ENCODE results near the gene HELZ.

Gene HELZ

GRCh38 chr17:67171560-67171959 lies 73.4 kb downstream of the HELZ start:
- DNase-seq (ENCODE audit: low read depth): no peak
- H3K4me3 ChIP-seq (ENCODE audit: low read length): no peak overlapping the region
- TF ChIP-seq, protein P1, sequence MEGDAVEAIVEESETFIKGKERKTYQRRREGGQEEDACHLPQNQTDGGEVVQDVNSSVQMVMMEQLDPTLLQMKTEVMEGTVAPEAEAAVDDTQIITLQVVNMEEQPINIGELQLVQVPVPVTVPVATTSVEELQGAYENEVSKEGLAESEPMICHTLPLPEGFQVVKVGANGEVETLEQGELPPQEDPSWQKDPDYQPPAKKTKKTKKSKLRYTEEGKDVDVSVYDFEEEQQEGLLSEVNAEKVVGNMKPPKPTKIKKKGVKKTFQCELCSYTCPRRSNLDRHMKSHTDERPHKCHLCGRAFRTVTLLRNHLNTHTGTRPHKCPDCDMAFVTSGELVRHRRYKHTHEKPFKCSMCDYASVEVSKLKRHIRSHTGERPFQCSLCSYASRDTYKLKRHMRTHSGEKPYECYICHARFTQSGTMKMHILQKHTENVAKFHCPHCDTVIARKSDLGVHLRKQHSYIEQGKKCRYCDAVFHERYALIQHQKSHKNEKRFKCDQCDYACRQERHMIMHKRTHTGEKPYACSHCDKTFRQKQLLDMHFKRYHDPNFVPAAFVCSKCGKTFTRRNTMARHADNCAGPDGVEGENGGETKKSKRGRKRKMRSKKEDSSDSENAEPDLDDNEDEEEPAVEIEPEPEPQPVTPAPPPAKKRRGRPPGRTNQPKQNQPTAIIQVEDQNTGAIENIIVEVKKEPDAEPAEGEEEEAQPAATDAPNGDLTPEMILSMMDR (conservative IDR thresholded peaks at IDR 0.05; ENCODE audit: low read depth, low read length): no peak

GRCh38 chr17:67168496-67168895 lies 76.5 kb downstream of the HELZ start:
- H3K4me3 ChIP-seq (ENCODE audit: low read length): no peak overlapping the region
- DNase-seq (ENCODE audit: low read depth): no peak
- TF ChIP-seq, protein P1 (conservative IDR thresholded peaks at IDR 0.05; ENCODE audit: low read depth, low read length): no peak

DNA sequence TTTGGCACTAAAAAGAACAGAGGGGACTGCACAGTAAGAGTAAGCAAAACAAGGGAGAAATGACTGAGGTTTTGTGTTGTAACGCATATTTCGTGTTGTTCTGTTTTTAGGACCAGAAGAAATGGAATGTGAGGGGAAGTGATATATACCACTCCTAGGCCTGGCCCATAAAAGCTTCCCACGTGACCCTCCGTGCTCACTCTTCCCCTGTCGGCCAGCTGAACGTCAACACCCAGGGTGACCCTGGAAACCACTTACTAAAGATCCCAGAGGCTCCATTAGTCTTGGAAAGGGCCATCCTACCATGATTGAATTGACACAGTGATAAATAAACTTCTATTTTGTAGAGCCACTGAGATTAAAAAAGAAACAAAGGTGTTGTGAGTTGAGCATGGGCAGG lies 79.8 kb downstream of the HELZ start:
- TF ChIP-seq, protein P1 (conservative IDR thresholded peaks at IDR 0.05; ENCODE audit: low read depth, low read length): no peak
- DNase-seq (ENCODE audit: low read depth): no peak

GRCh38 chr17:67164302-67164701 lies 80.7 kb downstream of the HELZ start:
- H3K4me3 ChIP-seq (ENCODE audit: low read length): no peak overlapping the region
- no peak for DNase-seq (ENCODE audit: low read depth)

More for the DNA sequence above, 79.8 kb downstream of the HELZ start:
- H3K4me3 ChIP-seq (ENCODE audit: low read length): no peak overlapping the region

GRCh38 chr17:67162771-67163170 lies 82.2 kb downstream of the HELZ start:
- no peak overlapping the region for H3K4me3 ChIP-seq (ENCODE audit: low read length)
- no peak for DNase-seq (ENCODE audit: low read depth)
- TF ChIP-seq, protein P1 (conservative IDR thresholded peaks at IDR 0.05; ENCODE audit: low read depth, low read length): no peak

More at GRCh38 chr17:67164302-67164701, 80.7 kb downstream of the HELZ start:
- TF ChIP-seq, protein P1 (conservative IDR thresholded peaks at IDR 0.05; ENCODE audit: low read depth, low read length): no peak

DNA sequence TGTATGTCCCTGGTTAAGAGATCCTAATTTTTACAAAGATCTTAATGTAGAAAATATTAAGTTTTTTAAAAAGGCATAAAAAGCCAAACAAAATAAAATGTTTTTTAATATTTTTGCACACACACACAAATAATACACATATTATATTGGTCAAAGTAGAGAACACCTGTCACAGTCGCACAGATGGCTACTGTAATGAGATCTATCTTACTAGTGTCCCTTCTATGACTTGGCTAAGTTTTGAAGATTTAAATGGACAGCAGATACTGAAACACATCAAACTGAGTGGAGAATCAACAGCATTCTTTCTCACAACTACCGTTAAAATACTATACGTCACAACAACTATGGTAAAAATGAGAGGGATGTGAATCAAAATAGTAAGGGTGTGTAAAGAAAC lies 83.4 kb downstream of the HELZ start:
- TF ChIP-seq, protein P1 (conservative IDR thresholded peaks at IDR 0.05; ENCODE audit: low read depth, low read length): no peak
- no peak for DNase-seq (ENCODE audit: low read depth)
- no peak overlapping the region for H3K4me3 ChIP-seq (ENCODE audit: low read length)

DNA sequence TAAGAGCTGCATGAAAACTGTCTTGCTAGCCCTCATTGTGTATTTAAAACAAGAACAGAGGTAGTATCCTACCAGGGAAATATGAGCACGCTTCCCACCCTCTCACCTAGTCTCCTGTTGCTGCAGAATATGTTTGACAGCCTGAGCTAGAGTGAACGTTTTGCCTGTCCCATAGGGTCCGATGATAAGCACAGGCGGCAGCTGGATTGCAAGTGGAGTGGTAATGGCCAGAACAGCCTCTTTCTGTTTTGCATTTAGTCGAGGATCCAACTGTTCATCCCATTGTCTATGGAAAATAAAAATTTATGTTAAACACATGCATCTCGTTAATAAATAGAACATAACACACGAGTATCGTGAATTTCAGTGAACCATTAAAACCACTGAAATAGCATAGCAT lies 84.2 kb downstream of the HELZ start:
- DNase-seq (ENCODE audit: low read depth): no peak
- TF ChIP-seq, protein P1 (conservative IDR thresholded peaks at IDR 0.05; ENCODE audit: low read depth, low read length): no peak

More for the DNA sequence above, 84.2 kb downstream of the HELZ start:
- H3K4me3 ChIP-seq (ENCODE audit: low read length): no peak overlapping the region
